HEK293T (cell line): Measurements from ENCODE around the gene GOLT1B.

ENCODE experiments used
- FOXM1 ChIP-seq: fragments of 450-650 bp; IDR thresholded peaks from 2 replicates; pipeline ENCODE4 v1.6.1; 2017; ENCODE audit warnings: mild to moderate bottlenecking, borderline replicate concordance
- NFRKB ChIP-seq: fragments of 450-650 bp; IDR thresholded peaks from 2 replicates; pipeline ENCODE4 v1.6.1; 2016; ENCODE audit warnings: mild to moderate bottlenecking, moderate library complexity

GRCh38 chr12:21551841-21552465 lies 50.4 kb downstream of the GOLT1B start:
- no peak for TF ChIP-seq NFRKB
- TF ChIP-seq FOXM1, result no peak
